ENCODE measurements around the gene OTUB2. TPM values are rescaled to one million over a fixed set of nuclear protein-coding genes. Genes with fewer than 3 reads are reported as not detected.

The OTUB2 gene
- total and polyA plus RNA-seq, 2 donors (not counting 3 experiments of a cell fraction or from before 2014, with no cell fraction given): 0.70 to 1.6 TPM

GRCh38 chr14:94042433-94043091 is 16.4 kb downstream of the OTUB2 start:
- no peak overlapping the region for H3K4me2 ChIP-seq (ENCODE audit: insufficient read depth, low read length)
- BruUV-seq (replicated peaks): no TSS peak
- H3K4me1 ChIP-seq (ENCODE audit: control insufficient read depth, extremely low read depth, insufficient read depth, low read length): no peaks in the 10 kb centered on the region
- ChIA-PET POLR2A (no interaction called here), CTCF (interaction anchor here (1.2 to 2.1 kb wide), 3 partner anchors 10 to 94 kb away, joined by 6 to 11 read pairs (median 9); no protein-coding TSS in a partner anchor)
- FAIRE-seq: no peak
- H3K36me3 ChIP-seq (ENCODE audit: control insufficient read depth in 2 of 2, extremely low read depth in 1 of 2, insufficient read depth in 2 of 2, low read length in 2 of 2): peaks cover 2 to 4% of the 10 kb centered on the region in 2 experiments
- dilution Hi-C loops (cut with MboI; ENCODE audit: extremely low pct_ligation_motif_present, low sequenced_read_pairs): no loop called here
- H3K27ac ChIP-seq (ENCODE audit: insufficient read depth, low read depth, low read length): no peak overlapping the region
- no peak for TF ChIP-seq MYC (IDR thresholded peaks at IDR 0.05; ENCODE audit: low read depth, low read length)
- no peak for TF ChIP-seq JUN (IDR thresholded peaks at IDR 0.05; ENCODE audit: borderline replicate concordance, insufficient read depth, insufficient read length, low read depth)
- no peak for TF ChIP-seq EZH2 (IDR thresholded peaks at IDR 0.05; ENCODE audit: borderline replicate concordance, low read depth, low read length, severe bottlenecking)
- no peak for TF ChIP-seq POLR2AphosphoS5 (IDR thresholded peaks at IDR 0.05; ENCODE audit: insufficient read depth, low read depth, low read length)
- TF ChIP-seq CTCF (IDR thresholded peaks at IDR 0.05; ENCODE audit: extremely low read depth in 1 of 2, insufficient read depth in 1 of 2, low read depth in 1 of 2, low read length in 2 of 2): no peak
- TF ChIP-seq, protein P1, sequence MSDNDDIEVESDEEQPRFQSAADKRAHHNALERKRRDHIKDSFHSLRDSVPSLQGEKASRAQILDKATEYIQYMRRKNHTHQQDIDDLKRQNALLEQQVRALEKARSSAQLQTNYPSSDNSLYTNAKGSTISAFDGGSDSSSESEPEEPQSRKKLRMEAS (IDR thresholded peaks at IDR 0.05; ENCODE audit: insufficient read depth, insufficient read length): no peak
- no peak for TF ChIP-seq POLR2A (IDR thresholded peaks at IDR 0.05; ENCODE audit: low read depth, low read length)
- no peak for TF ChIP-seq GATA2 (IDR thresholded peaks at IDR 0.05; ENCODE audit: insufficient read depth, insufficient read length, low read depth, low read length)
- TF ChIP-seq FOS (IDR thresholded peaks at IDR 0.05; ENCODE audit: borderline replicate concordance, insufficient read depth, low read length): no peak
- H3K9me3 ChIP-seq (replicated peaks; ENCODE audit: control insufficient read depth, insufficient read depth, low read length): no peaks in the 10 kb centered on the region
- no peaks in the 10 kb centered on the region for H3K9me1 ChIP-seq (replicated peaks; ENCODE audit: control insufficient read depth, extremely low read depth, insufficient read depth, low read length)
- no peak for DNase-seq (ENCODE audit: low read depth, low spot score)
- H3K27me3 ChIP-seq (ENCODE audit: control insufficient read depth in 2 of 2, insufficient read depth in 2 of 2, low read length in 2 of 2): no peaks in the 10 kb centered on the region
- no peak overlapping the region for H3K4me3 ChIP-seq (replicated peaks in 1 of 3; ENCODE audit: insufficient read depth in 1 of 3, low read depth in 1 of 3, low read length in 3 of 3)
- H3K9ac ChIP-seq (replicated peaks; ENCODE audit: extremely low read depth, insufficient read depth, low read length): no peak overlapping the region
- intact Hi-C loops (cut with micrococcal nuclease): no loop called here
- no peak overlapping the region for H2AFZ ChIP-seq (ENCODE audit: low read depth, low read length)
- H3K79me2 ChIP-seq (ENCODE audit: control insufficient read depth, insufficient read depth, low read length): no peaks in the 10 kb centered on the region
- H4K20me1 ChIP-seq (replicated peaks; ENCODE audit: control insufficient read depth, extremely low read depth, insufficient read depth, low read length): no peaks in the 10 kb centered on the region
